Measurements from ENCODE around the gene MYOM1.

- TF ChIP-seq ZNF274 (IDR thresholded peaks at IDR 0.05; ENCODE audit: low read depth, low read length) = no peak
- no peak for TF ChIP-seq YY1 (IDR thresholded peaks at IDR 0.05; ENCODE audit: insufficient read depth, insufficient read length)
Measured at GRCh38 chr18:3117493-3118192, 102.1 kb downstream of the MYOM1 start.
